ENCODE measurements around the gene DSC1.
"Not testable (repeated sequence)": the region's sequence is repeated elsewhere in the genome, so short reads cannot be mapped to it uniquely, and the experiment has no call there.

DSC1 gene

DNA sequence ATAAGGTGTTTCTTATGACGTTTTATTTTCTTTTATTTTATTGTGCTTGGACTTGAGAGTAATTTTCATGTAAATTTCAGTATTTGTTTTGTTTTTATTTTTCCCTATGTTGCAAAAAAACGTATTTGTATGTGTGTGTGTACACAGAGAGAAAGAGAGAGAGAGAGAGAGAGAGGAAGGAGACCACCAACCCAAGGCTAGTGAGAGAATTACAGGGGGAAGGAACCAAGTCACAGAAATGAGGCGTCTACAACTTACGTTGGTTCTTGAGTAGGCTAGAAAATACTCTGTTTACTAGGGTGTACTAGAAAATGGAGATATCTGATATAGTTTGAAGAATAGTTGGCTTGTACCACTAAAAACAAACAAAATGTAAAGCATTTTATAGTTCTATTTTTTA lies 7.7 kb upstream of the DSC1 start:
- no peak for DNase-seq

DNA sequence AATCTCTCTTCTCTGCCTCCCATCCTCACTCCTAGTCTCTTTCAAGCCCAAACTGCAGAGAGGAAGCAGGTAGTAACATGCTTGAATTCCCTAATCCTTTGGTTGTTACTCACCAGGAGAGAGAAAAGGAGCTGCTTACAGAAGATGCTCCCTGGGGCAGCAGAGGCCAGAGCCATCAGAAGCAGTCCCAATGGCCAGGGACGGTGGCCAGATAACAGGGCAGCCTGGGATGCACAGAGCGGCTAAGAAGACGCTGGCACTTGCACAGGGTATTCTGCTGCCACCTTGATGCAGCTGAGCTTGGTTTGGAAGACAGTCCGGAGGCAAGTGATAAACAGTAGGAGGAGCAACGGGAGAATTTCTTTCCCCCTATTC lies 250 bp downstream of the DSC1 start:
- DNase-seq = no peak

DNA sequence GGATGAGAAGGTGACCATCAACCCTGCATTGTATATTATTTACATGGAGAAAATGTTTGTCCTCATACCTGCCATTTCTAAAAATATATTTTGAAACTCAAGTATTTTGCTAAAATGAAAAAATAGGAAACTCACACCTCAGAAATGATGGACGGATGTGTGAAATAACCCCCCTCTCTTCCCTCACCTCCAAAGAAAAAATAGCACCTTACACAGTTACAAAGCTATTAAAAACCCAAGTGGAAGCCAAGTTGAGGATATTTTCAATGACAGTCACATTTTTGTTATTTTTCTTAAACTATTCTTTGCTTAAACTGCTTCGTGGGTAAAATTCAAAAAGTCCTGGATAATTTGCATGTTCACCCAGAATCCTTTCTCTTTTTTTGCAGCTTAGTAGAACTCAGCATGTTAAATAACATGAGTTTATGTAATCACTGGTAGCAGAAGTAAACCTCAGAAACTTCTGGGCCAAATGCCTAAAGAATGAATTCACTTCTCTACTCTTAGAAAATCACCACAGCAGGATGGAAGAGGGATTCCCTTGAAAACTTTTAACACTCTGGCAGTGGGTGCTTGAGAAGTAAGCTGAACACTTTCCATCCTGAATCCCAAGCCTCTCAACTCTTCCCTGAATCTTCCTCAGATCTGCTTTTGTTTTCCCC lies 768 bp downstream of the DSC1 start:
- DNase-seq = no peak

DNA sequence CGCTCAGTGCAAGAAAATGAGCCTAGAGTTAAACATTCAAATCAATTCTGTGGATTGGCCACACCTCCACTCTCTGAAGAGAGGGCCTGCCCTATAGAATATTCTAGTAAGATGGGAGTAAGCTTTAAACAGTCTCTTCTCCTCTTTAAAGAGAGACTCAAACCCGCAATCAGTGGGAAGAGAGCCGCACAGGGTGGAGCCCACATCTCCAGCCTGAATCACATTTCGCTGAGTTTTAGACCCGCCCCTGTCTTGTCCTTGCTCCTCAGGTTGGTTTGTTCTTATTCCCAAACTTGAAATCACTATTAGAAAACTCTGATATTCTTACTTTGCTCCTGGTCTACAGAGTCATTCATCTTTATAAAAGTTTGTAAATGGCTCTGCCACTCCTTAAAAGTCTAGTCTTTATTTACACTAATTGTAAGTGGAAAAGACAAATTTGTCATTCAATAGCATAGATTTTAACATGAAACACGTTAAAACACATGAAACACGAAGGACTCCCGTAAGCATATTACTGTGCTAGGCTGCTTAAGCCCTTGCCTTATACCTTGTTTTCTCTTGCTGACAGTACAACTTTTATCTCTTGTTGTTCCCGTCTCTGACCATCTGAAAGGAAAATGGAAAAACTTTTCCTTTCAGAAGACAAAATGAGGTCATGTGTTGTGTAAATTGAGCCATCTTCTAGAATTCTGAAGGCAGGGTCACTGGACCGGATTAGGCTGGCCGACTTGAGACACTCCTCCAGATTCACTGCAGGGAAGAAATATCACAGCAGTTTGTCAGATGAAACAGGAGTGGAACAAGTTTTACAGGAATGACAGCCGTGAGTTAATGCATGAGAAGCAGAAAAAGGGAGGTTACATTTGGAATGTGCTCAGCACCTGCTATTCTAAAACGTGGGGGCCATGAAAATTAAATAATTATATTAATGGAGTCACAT lies 5.6 kb downstream of the DSC1 start:
- no peak for DNase-seq

DNA sequence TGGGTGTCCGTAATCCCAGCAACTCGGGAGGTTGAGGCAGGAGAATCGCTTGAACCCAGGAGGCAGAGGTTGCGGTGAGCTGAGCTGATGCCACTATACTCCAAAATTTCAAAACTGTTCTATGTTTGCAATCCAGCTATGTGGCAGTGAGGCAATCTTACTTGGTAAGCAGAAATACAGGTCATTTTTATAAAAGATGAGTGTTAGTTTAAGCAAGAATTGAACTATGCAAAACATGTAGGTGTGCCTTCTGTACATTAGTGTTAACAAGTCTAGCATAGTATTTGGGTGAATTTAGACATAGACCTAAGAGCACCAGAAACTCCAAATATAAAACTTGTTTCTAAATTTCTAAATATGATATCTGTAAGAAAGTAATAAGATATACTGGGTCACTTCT lies 7.2 kb downstream of the DSC1 start:
- no peak for DNase-seq

DNA sequence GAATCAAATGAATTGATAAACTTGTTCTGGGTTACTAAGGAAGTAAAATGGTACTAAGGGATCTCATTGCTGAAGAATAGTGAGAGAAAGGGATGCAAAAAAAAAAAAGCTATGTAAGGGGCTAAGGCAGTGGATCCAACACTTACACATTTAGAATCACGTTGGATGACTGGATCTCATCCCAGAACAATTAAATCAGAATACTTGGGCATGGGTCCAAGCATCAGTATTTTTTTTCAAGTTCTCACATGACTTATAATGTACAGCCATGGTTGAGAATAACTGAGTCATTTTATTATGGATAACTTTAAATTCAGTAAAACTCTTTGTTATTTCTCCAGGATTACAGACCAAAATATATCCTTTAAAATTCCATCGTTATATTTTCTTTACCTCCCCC lies 8.5 kb downstream of the DSC1 start:
- no peak for DNase-seq

DNA sequence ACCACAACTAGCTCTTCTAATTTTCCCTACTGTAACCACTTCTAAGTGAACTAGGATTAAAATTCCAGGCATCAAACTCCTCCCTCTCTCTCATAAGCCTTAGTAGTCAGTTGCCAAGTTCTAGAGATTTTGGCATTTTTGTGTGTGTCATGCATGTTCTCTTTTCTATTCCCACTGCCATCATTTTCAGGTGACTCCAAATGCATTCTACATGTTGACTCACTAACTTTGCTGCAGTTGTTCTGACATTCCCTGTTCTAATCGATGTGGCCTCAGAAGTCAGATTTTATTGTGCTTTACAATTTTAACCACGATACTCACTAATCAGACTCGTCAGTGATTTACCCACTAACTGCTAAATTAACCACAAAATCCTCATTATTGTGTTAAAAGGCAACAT lies 13.3 kb downstream of the DSC1 start:
- DNase-seq = no peak

DNA sequence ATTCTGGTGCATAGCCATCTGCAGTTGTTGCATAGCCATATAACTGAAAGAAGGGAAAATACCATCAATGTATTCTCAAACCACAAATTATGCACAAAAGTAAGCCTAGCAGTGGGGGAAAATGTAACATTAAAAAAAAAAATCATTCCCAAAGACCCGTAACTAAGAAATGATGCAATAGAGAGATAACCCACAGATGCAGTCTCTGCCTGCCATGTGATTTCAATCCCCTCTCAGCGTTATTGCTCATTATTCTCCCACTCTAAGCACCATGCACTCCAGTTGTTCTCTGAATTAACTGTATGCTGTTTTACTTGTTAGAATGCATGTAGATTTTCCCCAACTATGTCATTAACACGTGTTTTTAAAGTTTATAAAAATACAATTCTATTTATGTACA lies 14.1 kb downstream of the DSC1 start:
- no peak for DNase-seq

DNA sequence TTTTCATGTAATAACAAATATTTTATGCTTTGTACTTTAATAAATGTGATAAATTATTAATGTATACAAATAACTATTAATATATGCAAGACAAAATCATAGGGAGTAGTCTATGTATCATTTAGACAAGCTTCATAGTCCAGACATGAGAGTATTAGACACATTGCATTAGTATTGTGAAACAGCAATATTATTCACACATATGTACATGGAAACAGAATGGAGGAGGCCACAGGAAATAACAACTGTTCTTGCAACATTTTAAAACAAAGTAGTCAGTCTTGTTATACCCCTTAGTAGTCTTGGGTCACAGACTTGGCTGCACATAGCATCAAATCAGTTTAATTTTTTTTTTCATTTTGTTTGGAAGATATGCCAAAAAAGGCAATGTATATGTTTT lies 15.8 kb downstream of the DSC1 start:
- DNase-seq = no peak

DNA sequence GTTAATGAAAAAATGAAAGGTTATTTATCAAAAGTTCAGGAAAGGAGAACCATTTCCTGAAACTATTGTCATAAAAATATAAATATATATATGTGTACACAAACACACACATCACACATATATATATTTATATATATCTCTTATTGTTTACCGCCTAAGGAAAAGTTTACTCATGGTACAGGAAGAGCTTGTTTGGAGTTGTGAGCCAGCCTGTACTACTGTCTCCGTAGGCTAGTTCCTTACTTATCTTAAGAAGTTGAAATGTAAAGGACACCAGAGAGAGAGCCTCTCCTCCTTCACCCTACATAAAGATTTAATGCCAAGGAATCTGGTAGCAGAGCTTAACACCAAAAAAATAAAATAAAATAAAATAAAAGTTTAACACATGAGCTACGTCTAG lies 19.6 kb downstream of the DSC1 start:
- no peak for DNase-seq

DNA sequence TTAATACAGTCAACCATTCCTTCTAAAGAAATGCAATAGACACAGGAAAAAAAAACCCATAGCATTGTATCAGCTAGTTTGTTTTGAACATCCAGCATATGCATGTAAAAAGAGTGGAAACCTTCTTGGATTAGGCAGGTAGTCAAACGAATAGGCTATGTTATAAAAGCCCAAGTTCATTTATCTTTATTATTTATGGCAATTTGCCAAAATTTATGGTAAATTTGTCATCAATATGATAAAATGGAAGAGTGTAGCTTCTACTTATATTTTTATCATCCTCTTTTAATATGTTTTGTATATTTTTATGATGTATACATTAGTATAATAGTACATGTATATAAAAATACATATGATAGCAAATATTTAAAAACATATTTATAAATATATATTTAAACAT lies 23.9 kb downstream of the DSC1 start:
- DNase-seq = no peak

DNA sequence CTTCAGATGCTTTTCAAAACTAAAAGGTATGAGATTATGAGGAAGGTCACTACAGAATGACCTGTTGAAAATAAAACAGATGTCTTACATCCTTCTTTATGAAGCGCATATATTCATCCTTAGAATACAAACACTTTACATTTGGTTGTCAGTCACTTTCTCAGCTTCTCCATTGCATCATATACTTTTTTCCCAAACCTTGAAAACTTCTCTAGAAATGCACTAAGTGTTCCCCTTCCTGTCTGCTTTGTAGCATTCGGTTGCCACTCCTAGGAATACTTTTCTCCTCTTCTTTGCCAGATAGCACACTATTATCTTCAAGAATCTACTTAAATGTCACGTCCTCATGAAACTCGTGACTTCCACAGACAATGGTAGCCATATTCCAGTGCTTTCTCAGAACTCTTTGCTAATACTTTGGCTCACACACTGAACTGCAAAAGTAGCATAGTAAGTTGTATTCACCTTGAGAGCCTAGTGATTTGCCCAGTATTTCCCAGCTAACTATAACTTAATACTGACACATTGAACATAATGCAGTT lies 27.6 kb downstream of the DSC1 start:
- DNase-seq = no peak

DNA sequence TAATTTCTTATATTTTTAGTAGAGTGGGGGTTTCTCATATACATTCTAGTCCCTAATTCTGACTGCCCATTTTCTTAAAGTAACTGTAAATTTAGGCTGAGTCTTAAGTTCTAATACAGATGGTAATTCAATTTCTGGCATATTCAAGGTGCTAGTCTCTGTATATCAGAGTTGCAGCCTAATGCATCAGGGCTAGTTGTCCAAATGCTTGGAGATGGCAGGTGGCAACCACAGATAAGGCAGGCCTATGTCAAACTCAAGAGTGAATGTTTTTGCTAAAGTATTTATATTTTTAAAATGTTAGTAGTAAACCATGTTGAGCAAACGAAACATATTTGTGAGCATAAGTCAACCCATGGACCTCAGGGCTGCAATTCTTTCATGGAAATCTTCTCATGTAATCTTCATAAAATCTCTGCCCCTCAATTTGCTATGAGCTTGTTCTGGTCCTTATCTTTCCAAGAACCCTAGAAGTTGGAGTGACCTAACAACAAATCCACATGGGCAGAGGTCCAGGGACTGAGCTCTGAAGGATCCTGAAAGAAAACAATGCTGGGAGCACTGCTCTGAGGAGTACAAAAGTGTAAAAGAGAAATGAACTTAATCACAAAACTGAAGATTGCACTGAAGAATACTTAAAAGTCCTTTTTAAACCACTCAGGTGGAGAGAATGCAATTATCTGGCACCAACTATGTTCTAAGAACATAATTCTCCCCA lies 33.1 kb downstream of the DSC1 start:
- DNase-seq = no peak

DNA sequence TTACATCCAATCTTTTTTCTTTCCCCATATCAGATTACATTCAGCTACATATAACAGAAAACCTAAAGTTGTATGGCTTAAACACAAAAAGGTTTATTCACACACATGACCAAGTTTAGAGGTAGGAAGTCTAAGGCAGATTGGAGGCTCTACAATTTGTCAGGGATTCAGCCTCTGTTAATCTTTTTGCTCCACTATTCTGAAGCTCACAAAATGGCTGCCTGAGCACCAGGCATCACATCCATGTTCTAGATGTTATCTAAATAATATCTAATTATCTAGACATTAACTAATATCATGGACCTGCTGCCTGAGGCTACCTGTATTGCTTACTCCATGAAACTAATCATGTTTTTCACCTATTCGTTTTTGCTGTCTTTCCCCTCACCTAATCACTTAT lies 36.8 kb downstream of the DSC1 start:
- no peak for DNase-seq

DNA sequence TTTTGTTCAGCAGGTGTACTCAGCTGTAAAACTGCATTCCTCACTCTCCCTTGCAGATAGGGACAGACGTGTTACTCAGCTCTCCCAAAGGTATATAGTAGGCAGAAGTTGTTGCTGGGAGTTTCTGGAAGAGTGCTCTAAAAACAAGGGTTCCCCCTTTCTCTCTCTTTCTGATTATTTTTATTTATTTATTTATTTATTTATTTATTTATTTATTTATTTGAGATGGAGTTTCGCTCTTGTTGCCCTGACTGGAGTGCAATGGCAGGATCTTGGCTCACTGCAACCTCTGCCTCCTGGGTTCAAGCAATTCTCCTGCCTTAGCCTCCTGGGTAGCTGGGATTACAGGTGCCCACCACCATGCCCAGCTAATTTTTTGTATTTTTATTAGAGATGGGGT lies 39.5 kb downstream of the DSC1 start:
- DNase-seq = not testable (repeated sequence)

DNA sequence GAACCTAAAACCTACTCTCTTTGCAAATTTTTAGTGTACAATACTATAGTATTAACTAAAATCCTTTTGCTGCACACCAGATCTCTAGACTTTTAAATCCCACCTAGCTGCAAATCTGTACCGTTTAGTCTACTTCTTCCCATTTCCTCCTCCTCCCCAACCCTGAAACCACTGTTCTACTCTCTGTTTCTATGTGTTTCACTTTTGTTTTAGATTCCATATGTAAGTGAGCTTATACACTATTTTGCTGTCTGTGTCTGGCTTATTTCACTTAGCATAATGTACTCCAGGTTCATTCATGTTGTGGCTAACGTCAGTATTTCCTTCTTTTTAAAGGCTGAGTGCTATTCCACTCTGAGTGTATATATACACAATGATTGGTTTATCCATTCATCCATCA lies 42.1 kb downstream of the DSC1 start:
- DNase-seq = no peak

DNA sequence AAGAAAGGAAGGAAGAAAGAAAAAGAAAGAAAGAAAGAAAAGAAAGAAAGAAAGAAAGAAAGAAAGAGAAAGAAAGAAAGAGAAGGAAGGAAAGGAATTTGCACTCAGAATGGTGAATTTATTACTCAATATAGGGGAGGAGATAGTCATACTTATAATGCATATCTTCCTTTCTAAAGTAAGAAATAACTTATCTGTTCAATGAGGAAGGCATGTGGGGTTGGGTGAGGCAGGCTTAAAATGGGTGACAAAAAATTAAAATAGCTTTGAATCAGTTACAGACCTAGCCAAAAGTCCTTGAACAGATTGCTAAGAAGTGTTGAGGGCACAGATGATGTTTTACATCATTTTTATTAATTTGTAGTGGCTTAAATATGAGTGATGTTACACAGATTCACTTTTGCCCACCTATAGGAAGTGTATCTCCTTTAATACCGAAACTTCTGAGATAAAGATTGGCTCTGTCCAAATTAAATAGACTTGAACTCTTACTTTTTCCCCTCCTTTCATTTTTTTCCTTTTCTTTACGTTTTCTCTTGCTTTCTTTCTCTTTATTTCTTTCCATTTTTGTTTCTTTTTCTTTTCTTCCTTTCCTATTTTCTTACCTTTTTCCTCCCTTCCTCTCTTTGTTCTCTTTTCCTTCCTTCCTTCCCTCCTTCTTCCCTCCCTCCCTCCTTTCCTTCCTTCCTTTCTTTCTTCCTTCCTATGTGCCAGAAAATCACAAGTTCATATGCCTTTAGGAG lies 45.6 kb downstream of the DSC1 start:
- DNase-seq = no peak

DNA sequence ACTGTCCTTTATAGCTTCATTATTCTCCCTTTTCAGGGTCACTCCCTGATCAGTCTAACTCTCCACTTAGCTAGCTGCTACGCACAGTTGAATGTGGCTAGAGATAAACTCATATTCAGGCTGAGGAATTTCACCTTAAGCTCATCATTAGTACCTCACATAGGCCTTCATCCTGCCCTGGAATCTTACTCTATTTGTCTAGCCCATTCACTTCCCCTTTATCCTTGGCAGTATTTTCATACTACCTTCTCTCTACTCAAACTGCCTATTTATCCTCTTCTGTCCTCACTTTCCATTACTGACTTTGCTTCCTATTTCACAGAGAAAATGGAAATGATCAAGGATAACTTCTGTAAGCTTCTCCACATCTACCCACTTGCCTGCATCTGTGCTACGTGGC lies 49.9 kb downstream of the DSC1 start:
- DNase-seq = no peak

DNA sequence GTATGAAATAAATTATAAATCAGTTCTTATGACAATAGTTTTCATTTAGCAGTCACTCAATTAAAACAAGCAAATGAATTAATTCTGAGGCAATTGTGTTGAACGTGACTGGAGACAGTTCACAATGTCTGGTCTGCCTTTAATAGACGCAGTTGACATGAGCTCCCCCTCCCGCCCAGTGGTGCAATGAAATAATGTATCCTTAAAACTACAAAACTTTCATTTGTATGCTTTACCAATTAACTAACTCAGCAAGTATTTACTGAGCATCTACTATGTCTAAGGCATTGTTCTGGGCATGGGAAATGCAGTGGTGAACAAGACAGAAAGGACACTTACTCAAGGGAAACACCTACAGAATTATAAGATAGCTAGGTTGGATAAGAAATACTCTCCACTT lies 56.9 kb downstream of the DSC1 start:
- DNase-seq = no peak

DNA sequence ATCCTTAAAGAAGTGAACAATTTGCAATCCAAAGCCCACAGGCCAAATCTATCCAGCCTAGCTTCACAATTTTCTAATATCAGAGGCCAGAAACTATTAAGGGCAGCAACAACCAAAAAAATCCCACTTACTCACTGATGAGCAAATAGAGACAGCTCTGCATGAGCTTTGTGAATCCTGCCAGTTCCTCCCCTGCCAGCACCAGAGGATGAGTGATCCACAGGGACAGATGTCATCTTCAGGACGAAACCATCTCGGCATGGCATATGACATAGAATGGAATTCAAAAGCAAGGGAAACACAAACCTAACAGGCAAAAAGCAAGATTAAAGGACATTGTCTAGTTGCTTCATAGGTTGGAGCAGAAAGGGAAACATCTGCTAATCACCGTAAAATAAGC lies 58.2 kb downstream of the DSC1 start:
- DNase-seq = no peak

DNA sequence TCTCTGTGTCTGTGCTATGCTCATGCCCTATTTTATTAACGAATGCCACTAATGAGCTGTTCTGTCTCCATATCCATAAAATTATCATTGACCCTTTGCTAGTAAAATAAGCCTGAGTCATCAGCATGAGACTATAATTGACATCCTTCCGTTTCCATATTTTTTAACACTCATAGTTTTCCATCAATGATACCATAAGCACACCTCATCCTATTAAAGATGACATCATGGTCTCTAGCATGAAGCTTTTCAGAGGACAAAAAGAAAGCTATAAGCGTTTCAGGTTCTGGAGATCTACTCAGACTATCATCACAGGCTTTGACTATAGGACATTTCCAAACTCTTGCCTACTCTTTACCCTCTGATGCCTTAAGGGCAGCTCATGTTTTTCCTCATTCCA lies 59.2 kb downstream of the DSC1 start:
- no peak for DNase-seq

DNA sequence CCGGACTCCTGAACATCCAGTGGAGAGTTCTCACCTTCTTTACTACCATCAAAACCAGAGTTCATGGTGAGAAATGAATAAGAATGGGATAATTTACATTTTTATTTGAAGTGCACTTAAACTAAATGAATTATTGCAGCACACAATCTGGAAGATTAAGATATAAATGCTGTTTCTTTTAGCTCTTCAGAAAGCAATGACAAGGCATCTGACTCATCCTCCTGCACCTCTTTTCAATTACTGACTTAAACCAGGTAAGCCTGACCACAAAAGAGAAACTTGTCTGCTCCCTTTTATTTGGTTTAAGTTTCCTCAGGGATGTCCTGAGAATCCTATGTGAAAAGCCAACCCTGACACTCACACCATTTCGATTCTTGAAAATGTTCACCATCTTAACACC lies 59.7 kb downstream of the DSC1 start:
- no peak for DNase-seq
